Testis (tissue), 3 donors: ENCODE measurements around the gene SPATA3. TPM values are rescaled to one million over a fixed set of nuclear protein-coding genes. Genes with fewer than 3 reads are reported as not detected.

Experiments
- DNase-seq: peaks from one replicate; pipeline ENCODE4 v3.0.0-alpha.2; 2019
- H3K27ac ChIP-seq, 2 donors: fragments of 200-600 bp; sonication (generic); one replicate each; pipeline ENCODE4 v1.5.1; 2019
- H3K27me3 ChIP-seq: fragments of 200-600 bp; sonication (generic); one replicate; pipeline ENCODE4 v1.5.1; 2019
- H3K36me3 ChIP-seq: fragments of 200-600 bp; sonication (generic); one replicate; pipeline ENCODE4 v1.5.1; 2017; ENCODE audit warnings: low read depth; ENCODE audit errors: missing control alignments
- H3K4me1 ChIP-seq: fragments of 200-600 bp; sonication (generic); one replicate; pipeline ENCODE4 v1.5.1; 2019
- H3K4me3 ChIP-seq, 2 donors: fragments of 200-600 bp; sonication (generic); one replicate each; pipeline ENCODE4 v1.5.1; 2017 to 2019
- H3K9me3 ChIP-seq: fragments of 200-600 bp; sonication (generic); one replicate; pipeline ENCODE4 v1.5.1; 2017
- POLR2A ChIP-seq: fragments of 450-650 bp; IDR thresholded peaks from one replicate; pipeline ENCODE4 v1.6.1; 2017; ENCODE audit warnings: antibody characterized with exemption, mild to moderate bottlenecking, moderate library complexity
- WGBS, 2 donors: methylation state at CpG; one replicate each; pipeline ENCODE4 v1.1.5; 2018; 5-methylcytosine and 5-hydroxymethylcytosine counted together
- intact Hi-C: fragments of 100-400 bp; cut with DNase I; formaldehyde crosslinking; loops from one replicate; pipeline ENCODE4 v1.15.1; 2023; ENCODE audit warnings: low total_unique reads
- polyA plus RNA-seq: library from polyadenylated mRNA; stranded (reverse); fragments of 350-450 nt; fragmentation: Illumina TruSeq; extraction: RNeasy Lipid Tissue Mini Kit (QIAGEN cat#74804); gene quantifications from one replicate; pipeline ENCODE4 v1.2.3, GENCODE V29; 2014; ENCODE audit warnings: low read depth, low replicate concordance; ENCODE audit not compliant: insufficient read depth
- total RNA-seq, 2 donors: library from RNA; depleted of rRNA; stranded (reverse); fragments of >200 nt; gene quantifications; one replicate each; pipeline ENCODE4 v1.2.3, GENCODE V29; 2016
- TF ChIP-seq, protein P1 (sequence below), 3 experiments: fragments of 450-650 bp in 2 of 3; fragments of 200-600 bp in 1 of 3; sonication (generic) in 1 of 3; IDR thresholded peaks; one replicate each; pipeline ENCODE4 v1.5.1; 2016 to 2019; ENCODE audit warnings: antibody characterized with exemption in 3 of 3, mild to moderate bottlenecking in 2 of 3, moderate library complexity in 1 of 3

The SPATA3 gene
- total and polyA plus RNA-seq, 3 donors from 2014 or later = 18.6 to 211 (median 127) TPM

GRCh38 chr2:230985519-230986231 is 10.2 kb upstream of the SPATA3 start:
- peaks cover 4% of the 10 kb centered on the region for H3K4me1 ChIP-seq
- H3K36me3 ChIP-seq = no peaks in the 10 kb centered on the region
- H3K27me3 ChIP-seq = no peaks in the 10 kb centered on the region
- intact Hi-C loops = loop anchor here (10.0 kb wide), 2 partner anchors 81 to 161 kb away; no protein-coding TSS in a partner anchor
- WGBS, 2 donors = 82 to 90% methylated on average over 6 to 12 of the region's 12 CpGs
- no peak overlapping the region for H3K4me3 ChIP-seq
- H3K27ac ChIP-seq = no peak overlapping the region
- DNase-seq = no peak
- TF ChIP-seq POLR2A = no peak
- TF ChIP-seq, protein P1, sequence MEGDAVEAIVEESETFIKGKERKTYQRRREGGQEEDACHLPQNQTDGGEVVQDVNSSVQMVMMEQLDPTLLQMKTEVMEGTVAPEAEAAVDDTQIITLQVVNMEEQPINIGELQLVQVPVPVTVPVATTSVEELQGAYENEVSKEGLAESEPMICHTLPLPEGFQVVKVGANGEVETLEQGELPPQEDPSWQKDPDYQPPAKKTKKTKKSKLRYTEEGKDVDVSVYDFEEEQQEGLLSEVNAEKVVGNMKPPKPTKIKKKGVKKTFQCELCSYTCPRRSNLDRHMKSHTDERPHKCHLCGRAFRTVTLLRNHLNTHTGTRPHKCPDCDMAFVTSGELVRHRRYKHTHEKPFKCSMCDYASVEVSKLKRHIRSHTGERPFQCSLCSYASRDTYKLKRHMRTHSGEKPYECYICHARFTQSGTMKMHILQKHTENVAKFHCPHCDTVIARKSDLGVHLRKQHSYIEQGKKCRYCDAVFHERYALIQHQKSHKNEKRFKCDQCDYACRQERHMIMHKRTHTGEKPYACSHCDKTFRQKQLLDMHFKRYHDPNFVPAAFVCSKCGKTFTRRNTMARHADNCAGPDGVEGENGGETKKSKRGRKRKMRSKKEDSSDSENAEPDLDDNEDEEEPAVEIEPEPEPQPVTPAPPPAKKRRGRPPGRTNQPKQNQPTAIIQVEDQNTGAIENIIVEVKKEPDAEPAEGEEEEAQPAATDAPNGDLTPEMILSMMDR (IDR thresholded peaks at IDR 0.05) = no peak
- H3K9me3 ChIP-seq = no peaks in the 10 kb centered on the region

- Histone ChIP-seq H3K36me3 (no peaks in the 10 kb centered on the region), H3K4me1 (peaks cover 4% of the 10 kb centered on the region), H3K27me3 (no peaks in the 10 kb centered on the region), H3K27ac (no peak overlapping the region), H3K4me3 (peak overlapping the region; percentile 21 to 55), H3K9me3 (no peaks in the 10 kb centered on the region)
- WGBS, 2 donors = 39 to 41% methylated on average over 14 to 15 of the region's 15 CpGs
- no peak for DNase-seq
- intact Hi-C loops = loop anchor here (10.0 kb wide), 2 partner anchors 82 to 162 kb away; no protein-coding TSS in a partner anchor
- TF ChIP-seq POLR2A = no peak
- TF ChIP-seq, protein P1 (IDR thresholded peaks at IDR 0.05) = no peak
Observed at GRCh38 chr2:230986520-230987136, 9.3 kb upstream of the SPATA3 start.

GRCh38 chr2:230987137-230988020 is 8.5 kb upstream of the SPATA3 start:
- 7 to 15% methylated on average over 19 to 34 of the region's 34 CpGs for WGBS, 2 donors
- Histone ChIP-seq H3K27ac (no peak overlapping the region), H3K9me3 (no peaks in the 10 kb centered on the region)

DNA sequence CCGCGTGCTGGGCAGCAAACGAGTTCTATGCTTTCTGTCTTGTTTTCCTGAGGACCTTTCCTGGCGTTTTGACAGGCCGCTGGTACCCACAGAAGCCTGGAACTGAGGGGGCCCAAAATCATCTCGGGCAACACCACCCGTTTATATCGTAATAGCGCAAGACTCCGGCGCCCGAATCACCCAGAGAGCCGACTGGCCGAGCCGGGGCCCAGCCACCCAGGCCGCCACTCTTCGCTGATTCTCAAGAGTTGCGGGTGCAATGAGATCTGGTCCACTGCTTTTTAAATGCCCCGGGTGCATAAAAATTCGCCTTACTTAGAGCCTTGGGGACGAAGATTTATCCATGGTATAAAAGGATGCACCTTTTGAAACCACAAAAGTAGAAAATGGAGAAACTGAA is 6.2 kb upstream of the SPATA3 start:
- Histone ChIP-seq H3K9me3 (no peaks in the 10 kb centered on the region), H3K4me1 (peaks cover 4% of the 10 kb centered on the region), H3K36me3 (no peaks in the 10 kb centered on the region), H3K27me3 (no peaks in the 10 kb centered on the region), H3K27ac (no peak overlapping the region), H3K4me3 (peak overlapping the region in 1 of 2 donors; percentile 26)
- intact Hi-C loops = loop anchor here (10.0 kb wide), 2 partner anchors 85 to 165 kb away; no protein-coding TSS in a partner anchor
- no peak for DNase-seq
- TF ChIP-seq, protein P1 (IDR thresholded peaks at IDR 0.05) = no peak
- TF ChIP-seq POLR2A = no peak
- WGBS, 2 donors = 58 to 86% methylated on average over 20 to 21 of the region's 21 CpGs

More at GRCh38 chr2:230987137-230988020, 8.5 kb upstream of the SPATA3 start:
- peaks cover 4% of the 10 kb centered on the region for H3K4me1 ChIP-seq
- TF ChIP-seq, protein P1 (IDR thresholded peaks at IDR 0.05) = peak; percentile 88 to 97 (median 94)
- no peak for TF ChIP-seq POLR2A
- intact Hi-C loops = loop anchor here (10.0 kb wide), 2 partner anchors 83 to 163 kb away; no protein-coding TSS in a partner anchor
- H3K36me3 ChIP-seq = no peaks in the 10 kb centered on the region
- H3K4me3 ChIP-seq = peak overlapping the region; percentile 21 to 55
- peak; percentile 85 for DNase-seq
- H3K27me3 ChIP-seq = no peaks in the 10 kb centered on the region
